GM12878 (cell line): ENCODE data around the gene STARD5. TPM values are rescaled to one million over a fixed set of nuclear protein-coding genes. Genes with fewer than 3 reads are reported as not detected.

ENCODE experiments used
- BHLHE40 ChIP-seq, 2 experiments: fragments of 450-650 bp in 1 of 2; IDR thresholded peaks; 2 replicates each; pipeline ENCODE4 v1.6.1; 2011 to 2017; ENCODE audit warnings: low read depth in 2 of 2, borderline replicate concordance in 1 of 2, improper control_type of control experiment in 1 of 2, low read length in 1 of 2, mild to moderate bottlenecking in 1 of 2
- ELK1 ChIP-seq: IDR thresholded peaks from 2 replicates; pipeline ENCODE4 v1.6.1; 2012; ENCODE audit warnings: low read depth, low read length, improper control_type of control experiment
- IRF3 ChIP-seq: fragments of 450-650 bp; IDR thresholded peaks from 2 replicates; pipeline ENCODE4 v1.6.1; 2014; ENCODE audit warnings: mild to moderate bottlenecking
- RB1 ChIP-seq: fragments of 450-650 bp; formaldehyde crosslinking; IDR thresholded peaks from 2 replicates; pipeline ENCODE4 v1.6.1; 2017; ENCODE audit warnings: mild to moderate bottlenecking, borderline replicate concordance
- REST ChIP-seq: IDR thresholded peaks from 2 replicates; pipeline ENCODE4 v1.6.1; 2012; ENCODE audit warnings: mild to moderate bottlenecking, low read depth, low read length
- SMC3 ChIP-seq: IDR thresholded peaks from 2 replicates; pipeline ENCODE4 v1.6.1; 2011; ENCODE audit warnings: low read length, improper control_type of control experiment, borderline replicate concordance
- SRF ChIP-seq, 2 experiments: IDR thresholded peaks; 2 replicates each; pipeline ENCODE4 v1.6.1; 2011; ENCODE audit warnings: low read depth in 2 of 2, low read length in 2 of 2, mild to moderate bottlenecking in 1 of 2, moderate library complexity in 1 of 2
- ZNF24 ChIP-seq: fragments of 450-650 bp; IDR thresholded peaks from 2 replicates; pipeline ENCODE4 v1.6.1; 2017; ENCODE audit warnings: antibody characterized with exemption, mild to moderate bottlenecking
- polyA plus RNA-seq, 11 experiments: library from polyadenylated mRNA; depleted of rRNA in 4 of 11; unstranded in 6 of 11; stranded (reverse) in 5 of 11; fragments of >200 nt; fragmentation: Nextera tagmentation in 4 of 11; fragmentation: Illumina TruSeq in 1 of 11; extraction: Ambion mirVana in 4 of 11; extraction: Trizol in 1 of 11; gene quantifications; 1 replicate in 1 of 11; 2 replicates in 10 of 11; pipeline versions ENCODE4 v1.2.1 to v1.2.3, GENCODE V29; 2011 to 2016; ENCODE audit warnings: inconsistent platforms in 2 of 11, missing spikeins in 2 of 11, low read depth in 1 of 11
- total RNA-seq, 4 experiments: library from RNA; depleted of rRNA in 3 of 4; stranded (reverse); fragments of >200 nt in 3 of 4; fragmentation: Illumina TruSeq in 1 of 4; extraction: Trizol in 1 of 4; gene quantifications; 2 replicates each; pipeline versions ENCODE4 v1.2.1 to v1.2.3, GENCODE V29; 2013 to 2021

The STARD5 gene
- total and polyA plus RNA-seq, 10 of the 15 experiments (the other 5 are each of a cell fraction or from before 2014, with no cell fraction given), result 2.3 to 9.4 (median 4.7) TPM

GRCh38 chr15:81336568-81336967, 12.6 kb upstream of the STARD5 start (continued):
- TF ChIP-seq ZNF24 (0 out of 2 replicates have a peak, but pooled peaks have one; percentile 15), ELK1 (no peak), RB1 (no peak), SMC3 (peak; percentile 70; the same call in 1 of the 2 replicates), BHLHE40 (IDR thresholded peaks at IDR 0.05; ENCODE audit: borderline replicate concordance in 1 of 2, low read depth in 2 of 2, low read length in 1 of 2) (no peak), REST (no peak), SRF (IDR thresholded peaks at IDR 0.05; ENCODE audit: low read depth in 2 of 2, low read length in 2 of 2) (no peak), IRF3 (no peak)
